Inflammatory macrophage treated with lipopolysaccharide for 4 hours (primary cell): ENCODE results near the gene SUPT6H.
"Not testable (repeated sequence)": the region's sequence is repeated elsewhere in the genome, so short reads cannot be mapped to it uniquely, and the experiment has no call there.

ENCODE experiments used
- DNase-seq: peaks from one replicate; pipeline ENCODE4 v3.0.0-alpha.2; 2020

Gene SUPT6H

GRCh38 chr17:28655160-28655559 is 6.8 kb upstream of the SUPT6H start:
- DNase-seq, result no peak

GRCh38 chr17:28657756-28658155 is 4.2 kb upstream of the SUPT6H start:
- DNase-seq, result no peak

GRCh38 chr17:28658342-28658741 is 3.7 kb upstream of the SUPT6H start:
- not testable (repeated sequence) for DNase-seq

- not testable (repeated sequence) for DNase-seq
Measured at GRCh38 chr17:28658766-28659496, 3.1 kb upstream of the SUPT6H start.

- not testable (repeated sequence) for DNase-seq
Measured at GRCh38 chr17:28659497-28659881, 2.5 kb upstream of the SUPT6H start.

- DNase-seq, result no peak
Measured at GRCh38 chr17:28662527-28662829, 473 bp downstream of the SUPT6H start.

GRCh38 chr17:28663723-28664122 is 1.7 kb downstream of the SUPT6H start:
- no peak for DNase-seq

GRCh38 chr17:28665994-28666393 is 4.0 kb downstream of the SUPT6H start:
- DNase-seq, result no peak

- no peak for DNase-seq
Measured at GRCh38 chr17:28667870-28668269, 5.9 kb downstream of the SUPT6H start.

GRCh38 chr17:28669918-28670317 is 7.9 kb downstream of the SUPT6H start:
- DNase-seq, result no peak

- no peak for DNase-seq
Measured at GRCh38 chr17:28675490-28675889, 13.5 kb downstream of the SUPT6H start.

- DNase-seq, result no peak
Measured at GRCh38 chr17:28675980-28676379, 14.0 kb downstream of the SUPT6H start.

- no peak for DNase-seq
Measured at GRCh38 chr17:28682655-28683054, 20.6 kb downstream of the SUPT6H start.

- DNase-seq, result no peak
Measured at GRCh38 chr17:28684963-28685362, 23.0 kb downstream of the SUPT6H start.

GRCh38 chr17:28685366-28685765 is 23.4 kb downstream of the SUPT6H start:
- no peak for DNase-seq

GRCh38 chr17:28686296-28686695 is 24.3 kb downstream of the SUPT6H start:
- no peak for DNase-seq

- no peak for DNase-seq
Measured at GRCh38 chr17:28688481-28688880, 26.5 kb downstream of the SUPT6H start.

- no peak for DNase-seq
Measured at GRCh38 chr17:28689011-28689410, 27.0 kb downstream of the SUPT6H start.

- DNase-seq, result no peak
Measured at GRCh38 chr17:28693869-28694268, 31.9 kb downstream of the SUPT6H start.

- DNase-seq, result no peak
Measured at GRCh38 chr17:28698253-28698941, 36.4 kb downstream of the SUPT6H start.

GRCh38 chr17:28700278-28700677 is 38.3 kb downstream of the SUPT6H start:
- no peak for DNase-seq

- no peak for DNase-seq
Measured at GRCh38 chr17:28700830-28701492, 39.0 kb downstream of the SUPT6H start.

- no peak for DNase-seq
Measured at GRCh38 chr17:28702026-28702751, 40.2 kb downstream of the SUPT6H start.

GRCh38 chr17:28702752-28703150 is 40.7 kb downstream of the SUPT6H start:
- no peak for DNase-seq
